Measurements from ENCODE around the gene RALY.
"Not testable (repeated sequence)": the region's sequence is repeated elsewhere in the genome, so short reads cannot be mapped to it uniquely, and the experiment has no call there.

The RALY gene

GRCh38 chr20:34111702-34112599 is 118.2 kb downstream of the RALY start, which contains the start of gene EIF2S2:
Gene EIF2S2, minus strand, starts transcription at chr20:34112243. Its CDS starts 133 bp downstream, at chr20:34112110.
- peak; percentile 99 for DNase-seq

- peak; percentile 42 for DNase-seq
These were observed 118.9 kb downstream of the RALY start for GRCh38 chr20:34112600-34113101.

DNA sequence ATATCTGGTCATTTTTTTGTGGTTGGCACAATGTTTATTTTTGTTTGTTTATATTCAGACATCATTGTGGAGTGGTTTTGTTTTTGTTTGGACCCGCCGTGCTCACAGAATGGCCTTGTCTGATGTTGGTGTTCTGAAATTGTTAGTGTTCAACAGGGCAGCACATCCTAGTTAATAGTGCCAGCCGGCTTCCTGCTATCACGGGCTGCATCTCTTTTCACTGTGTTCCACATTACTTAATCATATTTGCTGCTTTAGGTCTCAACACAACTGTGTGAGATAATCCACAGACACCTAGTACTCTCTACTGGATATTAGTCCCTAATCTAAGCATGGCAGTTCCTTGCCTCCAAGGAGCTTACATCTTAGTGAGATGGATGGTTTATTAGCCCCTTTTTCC is 121.1 kb downstream of the RALY start:
- no peak for DNase-seq

DNA sequence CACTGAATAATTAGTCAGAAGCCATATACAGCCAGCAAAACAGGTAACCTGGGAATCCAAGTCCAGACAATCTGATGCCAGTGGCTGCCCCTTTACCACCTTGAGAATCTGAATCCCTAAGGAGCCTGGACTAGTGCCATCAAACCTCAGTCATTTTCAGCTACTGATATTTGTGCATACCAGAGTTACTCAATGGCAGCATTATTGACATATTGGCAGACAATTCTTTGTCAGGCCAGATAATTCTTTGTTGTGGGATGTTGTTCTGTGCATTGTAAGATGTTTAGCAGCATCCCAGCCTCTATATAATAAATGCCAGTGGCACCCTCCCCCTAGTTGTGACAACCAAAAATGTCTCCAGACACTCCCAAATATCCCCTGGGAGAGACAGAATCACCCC is 121.5 kb downstream of the RALY start:
- DNase-seq, result no peak

DNA sequence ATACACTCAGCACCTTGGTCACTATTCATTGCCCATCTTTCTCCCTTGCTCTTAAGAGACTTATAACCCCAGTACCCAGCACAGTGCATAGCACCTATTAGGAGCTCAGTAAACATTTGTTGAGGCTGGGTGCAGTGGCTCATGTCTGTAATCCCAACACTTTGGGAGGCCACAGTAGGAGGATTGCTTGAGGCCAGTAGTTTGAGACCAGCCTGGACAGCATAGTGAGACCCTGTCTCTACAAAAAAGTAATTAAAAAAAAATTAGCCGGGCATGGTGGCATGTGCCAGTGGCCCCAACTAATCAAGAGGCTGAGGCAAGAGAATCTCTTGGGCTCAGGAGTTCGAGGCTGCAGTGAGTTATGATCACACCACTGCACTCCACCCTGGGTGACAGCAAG is 126.5 kb downstream of the RALY start:
- no peak for DNase-seq

DNA sequence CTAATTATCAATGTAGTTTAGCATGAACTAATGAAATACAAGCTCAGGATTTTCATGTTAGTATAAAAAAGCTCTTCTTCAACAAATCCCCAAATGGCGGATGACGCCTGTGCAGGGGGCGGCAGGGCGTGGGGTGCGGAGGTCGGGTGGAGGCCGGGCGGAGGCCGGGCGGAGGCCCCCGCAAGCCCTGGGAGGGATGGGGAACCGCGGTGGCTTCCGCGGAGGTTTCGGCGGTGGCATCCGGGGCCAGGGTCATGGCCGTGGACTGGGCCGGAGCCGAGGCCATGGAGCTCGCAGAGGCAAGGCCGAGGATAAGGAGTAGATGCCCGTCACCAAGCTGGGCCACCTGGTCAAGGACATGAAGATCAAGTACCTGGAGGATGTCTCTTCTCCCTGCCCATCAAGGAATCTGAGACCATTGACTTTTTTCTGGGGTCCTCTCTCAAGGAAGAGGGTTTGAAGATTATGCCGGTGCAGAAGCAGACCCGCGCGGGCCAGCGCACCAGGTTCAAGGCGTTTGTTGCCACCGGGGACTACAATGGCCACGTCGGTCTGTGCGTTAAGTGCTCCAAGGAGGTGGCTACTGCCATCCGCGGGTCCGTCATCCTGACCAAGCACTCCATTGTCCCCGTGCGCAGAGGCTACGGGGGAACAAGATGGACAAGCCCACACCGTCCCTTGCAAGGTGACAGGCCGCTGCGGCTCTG is 128.7 kb downstream of the RALY start:
- no peak for DNase-seq

DNA sequence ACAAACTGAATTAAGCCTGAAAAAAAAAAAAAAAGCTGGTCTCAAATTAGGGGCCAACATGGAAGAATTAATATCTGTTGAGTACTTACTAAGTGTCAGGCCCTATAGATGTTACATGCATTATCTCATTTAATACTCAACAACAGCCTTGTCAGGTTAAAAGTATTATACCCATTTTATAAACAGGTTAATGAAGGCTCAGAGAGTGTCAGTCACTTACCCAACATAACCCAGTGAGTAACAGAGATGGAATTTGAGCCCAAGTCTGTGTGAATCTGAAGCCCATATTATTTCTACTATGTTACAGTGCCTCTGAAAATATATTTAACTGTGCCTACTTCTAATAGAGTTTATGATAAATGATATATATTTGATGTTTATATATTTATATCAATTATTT is 129.6 kb downstream of the RALY start:
- no peak for DNase-seq

DNA sequence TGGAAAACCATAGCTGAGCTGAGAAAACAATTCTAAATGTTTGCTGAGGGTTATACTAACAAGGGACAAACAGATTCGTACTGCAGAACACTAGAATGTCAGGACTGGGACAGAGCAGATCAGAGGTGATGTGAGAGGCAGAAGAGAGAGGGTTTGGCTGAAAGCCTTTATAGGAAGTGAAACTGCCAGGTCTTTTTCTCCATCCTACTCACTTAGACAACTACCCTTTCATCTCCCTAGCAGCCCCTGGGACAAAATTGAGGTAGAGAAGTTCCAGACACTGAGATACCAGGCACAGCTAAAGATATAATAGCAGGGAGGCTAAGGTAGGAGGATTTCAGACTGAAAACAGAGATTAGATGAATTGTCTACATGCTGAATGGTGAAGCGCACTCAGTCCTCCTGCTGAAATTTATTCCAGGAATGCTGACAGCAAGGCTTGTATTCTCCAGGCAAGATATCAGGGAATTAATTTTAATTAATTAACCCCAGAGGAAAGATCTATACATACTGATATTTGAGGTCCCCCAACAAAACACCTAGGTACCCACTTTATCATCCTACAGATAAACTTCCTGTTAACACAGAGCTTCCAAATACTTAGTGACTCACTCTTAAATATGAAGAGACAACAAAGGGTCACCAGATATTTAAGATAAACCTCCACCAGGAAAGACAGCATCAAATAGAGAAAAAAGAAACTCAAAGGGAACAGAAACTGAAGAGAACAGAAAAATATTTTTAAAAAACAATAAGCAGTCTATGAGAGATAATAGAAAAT is 130.9 kb downstream of the RALY start:
- DNase-seq, result peak; percentile 42

GRCh38 chr20:34127792-34128191 is 134.1 kb downstream of the RALY start:
- no peak for DNase-seq

DNA sequence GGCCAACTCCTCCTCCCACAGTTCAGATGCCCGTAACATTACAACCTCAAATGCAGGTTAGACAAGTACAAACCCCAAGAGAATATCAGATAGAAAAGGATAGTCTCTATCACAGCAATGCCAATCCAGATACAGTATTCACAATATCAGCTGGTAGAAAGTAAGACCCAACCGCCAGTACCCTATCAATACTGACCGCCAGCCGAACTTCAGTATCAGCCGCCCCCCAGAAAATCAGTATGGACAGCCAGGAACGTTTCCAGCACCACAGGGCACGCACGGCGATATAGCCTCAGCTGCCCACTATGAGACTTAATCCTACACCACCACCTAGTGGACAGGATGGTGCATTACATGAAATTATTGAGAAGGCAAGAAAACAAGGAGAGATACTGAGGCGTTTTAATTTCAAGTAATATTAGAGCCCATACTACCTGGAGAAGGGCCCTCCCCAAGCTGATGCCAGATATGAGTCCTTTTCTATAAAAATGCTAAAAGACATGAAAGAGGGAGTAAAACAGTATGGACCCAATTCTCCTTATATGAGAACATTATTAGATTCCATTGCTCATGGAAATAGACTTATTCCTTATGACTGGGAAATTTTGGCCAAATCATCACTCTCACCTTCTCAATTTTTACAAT is 135.9 kb downstream of the RALY start:
- DNase-seq, result peak; percentile 47

DNA sequence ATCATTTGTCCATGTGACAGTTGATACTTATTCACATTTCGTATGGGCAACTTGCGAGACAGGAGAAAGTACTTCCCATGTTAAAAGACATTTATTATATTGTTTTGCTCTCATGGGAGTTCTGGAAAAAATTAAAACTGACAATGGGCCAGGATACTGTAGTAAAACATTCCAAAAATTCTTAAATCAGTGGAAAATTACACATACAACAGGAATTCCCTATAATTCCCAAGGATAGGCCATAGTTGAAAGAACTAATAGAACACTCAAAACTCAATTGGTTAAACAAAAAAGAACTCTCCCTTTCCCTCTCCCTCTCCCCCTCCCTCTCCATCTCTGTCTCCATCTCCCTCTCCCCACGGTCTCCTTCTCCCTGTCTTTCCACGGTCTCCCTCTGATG is 137.8 kb downstream of the RALY start:
- no peak for DNase-seq

- not testable (repeated sequence) for DNase-seq
These were observed 138.8 kb downstream of the RALY start for GRCh38 chr20:34132491-34132890.

- DNase-seq, result peak; percentile 6
These were observed 139.2 kb downstream of the RALY start for GRCh38 chr20:34132943-34133342.

DNA sequence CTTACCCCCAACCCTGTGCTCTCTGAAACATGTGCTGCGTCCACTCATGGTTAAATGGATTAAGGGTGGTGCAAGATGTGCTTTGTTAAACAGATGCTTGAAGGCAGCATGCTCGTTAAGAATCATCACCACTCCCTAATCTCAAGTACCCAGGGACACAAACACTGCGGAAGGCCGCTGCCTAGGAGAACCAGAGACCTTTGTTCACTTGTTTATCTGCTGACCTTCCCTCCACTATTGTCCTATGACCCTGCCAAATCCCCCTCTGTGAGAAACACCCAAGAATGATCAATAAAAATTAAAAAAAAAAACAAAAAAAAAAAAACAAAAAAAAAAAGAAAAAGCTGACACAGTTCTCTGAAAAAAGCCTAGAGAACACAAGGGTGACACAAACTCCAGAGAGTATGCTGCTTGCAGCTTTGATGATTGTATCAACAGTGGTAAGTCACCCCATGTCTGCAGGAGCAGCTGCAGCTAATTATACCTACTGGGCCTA is 139.7 kb downstream of the RALY start:
- not testable (repeated sequence) for DNase-seq

Measured in MV-4-11 (cell line).